Daoy (cell line): Measurements from ENCODE around the gene GPR146. TPM values are rescaled to one million over a fixed set of nuclear protein-coding genes. Genes with fewer than 3 reads are reported as not detected.
"Not testable (repeated sequence)": the region's sequence is repeated elsewhere in the genome, so short reads cannot be mapped to it uniquely, and the experiment has no call there.

Experiments
- DNase-seq: peaks from one replicate; pipeline ENCODE4 v3.0.0-alpha.2; 2015; ENCODE audit warnings: low read depth
- total RNA-seq: library from RNA; depleted of rRNA; stranded (reverse); fragments of >200 nt; shearing (Covaris generic); gene quantifications from 2 replicates; pipeline ENCODE4 v1.2.3, GENCODE V29; 2014

Gene GPR146
- total RNA-seq, 1 experiment from 2014 or later = 0.17 TPM

DNA sequence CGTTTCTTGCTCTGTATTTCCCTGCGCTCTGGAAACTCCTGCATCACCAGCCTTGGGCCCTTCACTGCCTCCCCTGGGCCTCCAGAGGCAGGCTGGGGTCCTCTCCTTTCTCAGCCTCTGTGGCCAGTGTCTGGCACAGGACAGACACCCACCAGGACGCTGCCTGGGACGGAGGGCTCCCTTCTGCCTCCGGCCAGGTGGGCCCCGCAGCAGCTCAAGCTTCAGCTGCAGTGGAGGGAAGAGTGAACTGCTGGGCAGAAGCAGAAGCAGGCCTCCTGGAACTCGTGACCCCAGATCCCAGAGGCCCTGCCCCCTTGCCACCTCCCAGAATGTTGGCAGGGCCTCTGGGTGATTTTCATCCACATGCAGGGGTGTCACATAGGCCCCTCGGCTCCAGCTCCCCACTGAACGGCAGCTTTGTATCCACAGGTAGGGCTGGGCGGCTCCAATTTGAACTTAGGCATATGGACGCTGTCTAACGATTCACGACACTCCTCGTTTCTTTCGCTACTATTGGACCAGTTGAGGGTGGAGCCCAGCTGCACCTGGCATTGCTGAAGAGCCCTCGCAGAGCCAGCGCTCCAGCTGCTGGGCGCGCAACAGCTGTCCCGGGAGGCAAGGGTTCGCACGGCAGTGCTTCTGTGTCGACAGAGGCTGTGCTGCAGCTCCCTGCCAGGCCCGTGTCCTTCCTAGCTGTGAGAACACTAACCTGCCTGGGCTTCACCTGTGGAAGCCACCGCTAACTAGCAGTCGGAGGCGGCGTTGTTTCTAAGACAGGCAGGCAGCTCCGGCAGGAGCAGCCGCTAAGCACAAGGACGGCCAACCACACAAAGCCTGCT is 18.4 kb upstream of the GPR146 start:
- no peak for DNase-seq

DNA sequence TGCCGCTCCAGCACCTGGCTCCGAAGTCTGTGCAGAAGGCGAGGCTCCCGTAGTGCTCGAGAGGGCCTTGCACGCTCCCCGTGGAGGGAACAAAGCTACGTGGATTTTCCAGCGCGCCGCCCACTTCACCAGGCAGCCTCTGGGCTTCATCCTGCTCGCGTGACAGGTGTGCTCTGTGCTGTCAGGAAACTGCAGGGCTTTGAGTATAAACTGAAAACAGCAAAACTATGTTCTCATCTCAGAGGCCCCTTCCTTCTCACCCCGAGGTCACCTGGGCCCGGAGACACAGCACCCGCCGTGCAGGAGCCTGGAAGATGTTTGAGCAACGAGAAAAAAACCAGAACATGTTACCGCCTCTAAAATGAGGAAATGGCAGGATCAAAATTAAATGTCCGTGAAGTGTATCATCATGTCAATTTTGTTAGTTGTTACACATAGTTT is 17.6 kb upstream of the GPR146 start:
- no peak for DNase-seq

DNA sequence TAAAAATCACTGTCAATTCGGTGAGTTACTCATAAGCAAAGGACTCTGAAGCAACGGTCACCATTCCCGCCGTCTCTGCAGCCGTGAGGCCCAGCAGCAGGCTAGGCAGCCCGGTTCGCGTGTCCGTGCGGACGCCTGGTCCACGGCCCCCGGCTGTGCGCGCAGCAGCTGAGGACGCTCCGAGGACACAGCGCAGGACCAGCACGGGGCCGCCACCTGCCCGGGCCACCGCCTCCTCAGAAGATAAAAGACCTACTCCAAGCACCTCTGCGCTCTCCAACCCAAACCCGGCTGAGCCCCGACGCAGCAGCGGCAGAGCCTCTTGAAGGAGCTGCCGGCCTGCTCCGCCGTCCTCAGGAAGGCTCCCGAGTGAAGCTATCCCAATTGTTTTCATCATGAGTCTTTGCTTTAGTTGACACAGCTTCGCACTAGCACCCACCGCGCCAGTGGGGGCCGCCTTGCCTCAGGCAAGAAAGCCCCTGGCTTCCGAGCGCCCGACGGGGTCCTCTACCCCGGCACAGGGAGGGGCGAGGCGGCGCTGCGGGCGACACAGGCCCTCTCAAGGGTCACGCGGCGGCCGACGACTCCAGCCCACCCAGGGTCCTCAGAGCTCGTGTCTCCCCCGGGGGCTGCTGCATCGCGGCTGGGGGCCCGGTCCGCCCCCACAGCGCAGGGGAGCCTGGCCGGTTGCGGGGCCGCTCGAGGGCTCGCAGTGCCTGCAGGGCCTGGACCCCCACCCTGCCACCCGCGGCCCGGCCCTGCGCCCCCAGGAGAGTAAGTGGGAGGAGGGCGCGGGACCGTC is 16.9 kb upstream of the GPR146 start:
- peak; percentile 33 for DNase-seq

DNA sequence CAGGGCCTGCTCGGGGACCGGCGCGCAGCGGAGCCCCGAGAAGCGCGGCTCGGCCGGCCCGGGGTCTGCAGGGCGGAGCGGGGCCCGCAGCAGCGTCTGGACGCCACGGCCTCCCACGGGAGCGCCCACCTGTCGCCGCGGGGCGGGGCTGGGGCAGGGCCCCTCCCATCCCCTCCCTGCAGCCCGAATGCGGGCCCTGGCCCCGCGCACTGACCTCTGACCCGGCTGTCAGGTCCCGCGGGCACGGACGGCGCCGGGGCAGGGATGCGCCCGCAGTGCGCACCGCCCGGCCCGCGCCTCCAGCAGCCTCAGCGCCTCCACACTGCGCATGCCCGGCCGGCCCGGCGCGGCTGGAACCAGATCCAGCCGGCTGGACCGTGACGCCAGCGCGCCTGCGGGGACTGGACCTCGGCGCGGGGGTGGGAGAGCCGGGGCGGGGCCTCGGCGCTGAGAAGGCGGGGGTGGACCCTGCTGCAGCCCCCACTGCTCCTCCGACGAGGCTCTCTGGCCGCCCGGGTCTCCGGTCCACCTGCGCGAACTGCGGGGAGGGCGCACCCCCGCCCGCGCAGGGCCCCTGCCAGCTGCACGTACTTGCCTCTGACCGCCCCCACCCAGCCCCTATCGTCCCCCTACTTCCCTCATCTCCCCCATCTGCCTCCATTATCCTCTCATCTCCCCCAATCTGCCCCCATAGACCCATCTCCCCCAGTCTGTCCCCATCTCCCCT is 16.1 kb upstream of the GPR146 start:
- DNase-seq = peak; percentile 98

DNA sequence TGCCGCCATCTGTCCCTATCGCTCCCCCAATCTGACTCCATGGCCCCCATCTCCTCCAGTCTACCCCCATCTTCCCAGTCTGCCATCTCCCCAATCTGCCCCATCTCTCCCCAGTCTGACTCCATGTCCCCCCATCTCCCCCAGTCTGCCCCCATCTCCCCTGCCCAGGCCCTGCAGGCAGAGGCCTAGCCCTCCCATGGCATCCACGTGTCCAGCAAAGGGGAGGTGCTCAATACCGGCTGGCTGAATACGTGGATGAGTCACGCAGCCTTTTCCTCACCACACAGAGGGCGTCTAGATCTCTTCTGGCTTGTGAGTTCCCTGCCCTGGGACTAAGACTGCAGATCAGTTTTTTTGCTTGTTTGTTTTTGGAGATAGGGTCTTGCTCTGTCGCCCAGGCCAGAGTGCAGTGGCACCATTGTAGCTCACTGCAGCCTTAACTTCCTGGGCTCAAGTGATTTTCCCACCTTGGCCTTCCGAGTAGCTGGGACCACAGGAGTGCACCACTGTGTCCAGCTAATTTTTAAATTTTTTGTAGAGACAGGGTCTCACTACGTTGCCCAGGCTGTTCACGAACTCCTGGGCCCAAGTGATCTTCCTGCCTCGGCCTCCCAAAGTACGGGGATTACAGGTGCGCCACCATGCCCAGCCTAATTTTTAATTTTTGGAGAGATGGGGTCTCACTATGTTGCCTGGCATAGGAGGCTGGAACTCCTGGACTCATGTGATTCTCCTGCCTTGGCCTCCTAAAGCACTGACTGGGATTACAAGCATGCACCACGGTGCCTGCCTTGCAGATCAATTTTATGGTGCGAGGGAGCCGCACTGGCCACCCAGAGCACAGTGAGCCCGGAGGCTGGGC is 15.3 kb upstream of the GPR146 start:
- peak; percentile 98 for DNase-seq

DNA sequence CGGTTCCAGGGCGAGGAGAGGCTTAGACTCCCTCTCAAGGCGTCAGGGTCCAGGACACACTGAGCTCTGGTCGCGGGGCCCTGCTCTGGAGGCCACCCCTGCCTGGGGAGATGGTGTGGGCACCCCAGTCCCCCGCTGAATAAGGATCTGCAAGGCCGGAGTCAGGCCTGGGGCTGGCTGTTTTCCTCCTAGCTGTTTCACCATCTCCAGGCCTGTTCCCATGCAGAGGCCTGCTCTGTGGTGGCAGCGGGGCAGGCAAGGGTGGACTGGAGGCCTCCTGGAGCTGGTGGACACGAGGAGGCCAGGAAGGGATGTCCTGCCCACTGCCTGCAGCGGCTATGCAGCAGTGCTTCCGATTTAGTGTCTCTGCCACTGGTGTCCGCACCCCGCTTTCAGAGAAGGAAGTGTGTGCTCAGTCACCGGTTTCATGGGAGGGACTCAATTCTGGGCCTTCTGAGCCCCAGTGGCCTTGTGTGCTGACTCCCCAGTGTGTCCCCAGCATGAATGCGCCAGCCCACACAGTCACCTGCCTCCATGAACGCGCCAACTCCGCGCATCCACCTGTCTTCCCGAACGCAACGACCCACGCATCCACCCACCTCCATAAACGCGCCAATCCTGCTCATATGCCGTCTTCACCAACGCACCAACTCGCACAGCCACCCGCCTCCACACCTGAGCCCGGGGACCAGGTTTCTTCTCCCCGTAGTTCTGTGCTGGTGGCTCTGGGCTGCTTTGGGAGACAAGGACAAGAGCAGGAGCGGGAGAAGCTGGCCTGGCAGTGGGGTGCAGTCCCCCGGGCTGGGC is 14.5 kb upstream of the GPR146 start:
- DNase-seq = no peak

DNA sequence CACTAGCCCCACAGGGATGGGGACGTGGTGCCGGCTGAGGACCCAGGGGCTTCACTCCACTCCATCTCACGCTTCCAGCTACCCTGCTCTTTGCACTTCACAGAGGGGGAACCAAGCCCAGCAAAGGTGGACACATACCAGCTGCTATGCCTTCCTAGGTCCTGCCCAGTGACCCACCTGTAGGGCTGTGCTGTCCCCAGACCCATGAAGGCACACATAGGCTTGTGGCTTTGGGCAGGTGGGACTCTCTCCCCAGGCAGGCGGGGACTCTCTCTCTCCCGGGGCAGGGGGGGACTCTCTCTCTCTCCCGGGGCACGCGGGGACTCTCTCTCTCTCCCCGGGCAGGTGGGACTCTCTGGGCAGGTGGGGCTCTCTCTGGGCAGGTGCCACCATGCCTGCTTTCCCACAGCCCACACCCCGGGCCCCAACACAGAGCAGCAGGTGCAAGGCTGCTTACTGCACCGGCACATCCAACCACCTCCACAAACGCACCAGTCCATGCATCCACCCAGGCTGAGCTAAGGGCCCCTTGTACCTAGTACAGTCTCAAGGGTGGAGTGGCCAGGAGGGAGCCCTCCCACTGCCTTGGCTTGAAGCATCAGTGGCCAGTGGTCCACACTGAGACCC is 13.8 kb upstream of the GPR146 start:
- no peak for DNase-seq

DNA sequence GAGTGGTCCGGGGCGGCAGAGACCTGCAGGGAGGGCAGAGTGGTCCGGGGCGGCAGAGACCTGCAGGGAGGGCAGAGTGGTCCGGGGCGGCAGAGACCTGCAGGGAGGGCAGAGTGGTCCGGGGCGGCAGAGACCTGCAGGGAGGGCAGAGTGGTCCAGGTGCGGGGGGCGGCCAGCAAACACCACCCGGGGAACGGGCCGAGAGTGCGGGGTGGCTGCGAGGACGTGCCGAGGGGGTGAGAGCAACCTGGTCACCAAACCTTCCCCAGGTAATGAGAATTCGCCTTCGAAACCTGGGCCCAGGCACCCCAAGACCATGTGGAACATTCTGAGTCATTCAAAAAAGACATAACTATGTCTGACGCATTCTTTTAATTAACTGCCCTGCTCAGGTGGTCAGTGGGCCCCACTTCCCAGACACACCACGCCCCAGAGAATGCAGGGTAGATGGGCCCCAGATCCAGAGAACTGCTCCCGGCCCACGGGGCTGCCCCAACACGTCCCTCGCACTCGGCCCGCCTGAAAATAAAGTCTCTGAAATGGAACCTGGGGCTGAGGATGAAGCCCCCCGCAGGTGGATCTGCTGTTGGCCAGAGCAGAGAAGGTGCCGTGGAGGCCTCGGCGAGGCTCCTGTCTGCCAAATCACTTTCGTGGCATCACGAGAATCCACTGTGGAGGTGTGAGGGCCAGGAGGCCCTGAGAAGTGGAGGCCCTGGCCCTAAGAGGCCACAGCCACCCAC is 12.5 kb upstream of the GPR146 start:
- no peak for DNase-seq

DNA sequence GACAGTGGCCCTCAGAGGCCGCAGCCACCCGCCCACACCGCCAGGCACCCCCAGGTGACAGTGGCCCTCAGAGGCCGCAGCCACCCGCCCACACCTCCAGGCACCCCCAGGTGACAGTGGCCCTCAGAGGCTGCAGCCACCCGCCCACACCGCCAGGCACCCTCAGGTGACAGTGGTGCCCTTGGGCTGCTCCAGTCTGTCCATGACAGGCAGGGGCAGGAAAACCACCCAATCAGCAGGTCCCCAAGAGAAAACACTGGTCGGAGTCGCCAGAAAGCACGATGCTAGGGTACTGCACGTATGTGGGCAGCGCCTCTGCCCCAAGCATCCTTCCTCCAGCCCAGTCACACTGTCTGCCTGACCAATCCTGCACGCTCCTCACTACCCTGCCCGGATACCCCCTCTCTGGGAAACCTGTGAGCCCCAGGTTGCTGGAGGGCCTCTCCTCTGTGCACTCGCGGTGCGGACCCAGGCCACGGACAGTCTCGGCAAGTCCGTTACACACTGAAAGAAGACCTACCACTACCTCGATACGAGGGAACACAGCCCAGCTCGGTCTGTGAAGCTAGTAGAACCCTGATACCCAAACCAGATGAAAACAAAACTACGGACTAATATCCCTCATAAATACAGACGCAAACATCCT is 11.7 kb upstream of the GPR146 start:
- no peak for DNase-seq

DNA sequence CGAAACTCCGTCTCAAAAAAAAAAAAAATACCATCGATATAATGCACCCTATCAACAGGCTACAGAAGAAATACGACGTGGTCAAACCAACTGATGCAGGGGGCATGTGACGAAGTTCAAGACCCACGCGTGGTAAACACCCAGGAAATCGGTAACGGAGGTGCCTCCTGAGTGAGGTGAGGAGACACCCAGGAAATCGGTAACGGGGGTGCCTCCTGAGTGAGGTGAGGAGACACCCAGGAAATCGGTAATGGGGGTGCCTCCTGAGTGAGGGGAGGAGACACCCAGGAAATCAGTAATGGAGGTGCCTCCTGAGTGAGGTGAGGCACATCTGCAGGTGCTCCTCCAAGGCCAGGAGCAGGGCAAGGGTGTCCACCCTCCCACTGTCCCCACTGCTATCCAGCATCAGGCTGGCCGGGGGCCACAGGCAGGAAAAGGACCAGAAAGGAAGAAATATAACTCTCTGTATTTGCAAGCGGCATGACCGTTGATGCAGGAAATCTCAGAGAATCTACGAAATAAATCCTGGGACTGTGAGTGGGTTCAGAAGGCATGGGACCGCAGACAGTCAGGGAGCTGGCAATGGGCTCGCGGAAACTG is 10.7 kb upstream of the GPR146 start:
- no peak for DNase-seq

DNA sequence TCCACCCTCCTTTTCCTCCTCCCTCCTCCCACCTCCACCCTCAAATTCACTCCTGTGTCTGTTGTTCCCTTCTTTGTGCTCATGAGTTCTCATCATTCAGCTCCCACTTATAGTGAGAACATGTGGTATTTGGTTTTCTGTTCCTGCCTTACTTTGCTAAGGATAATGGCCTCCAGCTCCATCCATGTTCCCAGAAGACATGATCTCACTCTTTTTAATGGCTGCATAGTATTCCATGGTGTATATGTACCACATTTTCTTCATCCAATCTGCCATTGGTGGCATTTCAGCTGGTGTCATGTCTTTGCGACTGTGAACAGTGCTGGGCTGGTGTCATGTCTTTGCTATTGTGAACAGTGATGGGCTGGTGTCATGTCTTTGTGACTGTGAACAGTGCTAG is 9.6 kb upstream of the GPR146 start:
- DNase-seq = not testable (repeated sequence)

DNA sequence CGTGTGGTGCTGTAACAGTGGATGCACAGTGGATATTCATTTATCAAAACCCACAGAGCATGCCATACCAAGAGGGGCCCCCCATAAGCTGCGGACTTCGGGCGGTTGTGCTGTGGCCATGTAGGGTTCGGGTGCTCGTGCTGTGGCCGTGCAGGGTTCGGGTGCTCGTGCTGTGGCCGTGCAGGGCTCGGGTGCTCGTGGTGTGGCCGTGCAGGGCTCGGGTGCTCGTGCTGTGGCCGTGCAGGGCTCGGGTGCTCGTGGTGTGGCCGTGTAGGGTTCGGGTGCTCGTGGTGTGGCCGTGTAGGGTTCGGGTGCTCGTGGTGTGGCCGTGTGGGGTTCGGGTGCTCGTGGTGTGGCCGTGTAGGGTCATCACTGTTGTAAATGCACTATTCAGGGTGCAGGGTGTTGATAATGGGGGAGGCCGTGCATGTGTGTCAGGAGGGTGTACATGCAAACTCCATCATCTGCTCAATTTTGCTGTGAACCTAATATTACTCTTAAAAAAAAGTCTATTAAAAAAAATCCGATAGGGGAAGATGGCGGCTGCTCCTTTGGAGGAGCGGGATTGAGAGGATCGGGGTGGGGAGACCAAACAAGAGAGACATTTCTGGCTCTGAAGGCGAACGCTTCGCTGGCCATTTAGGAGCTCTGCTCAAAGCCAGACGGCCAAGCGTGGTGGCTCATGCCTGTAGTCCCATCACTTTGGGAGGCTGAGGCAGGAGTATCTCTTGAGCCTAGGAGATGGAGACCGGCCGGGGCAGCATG is 8.0 kb upstream of the GPR146 start:
- DNase-seq = not testable (repeated sequence)

DNA sequence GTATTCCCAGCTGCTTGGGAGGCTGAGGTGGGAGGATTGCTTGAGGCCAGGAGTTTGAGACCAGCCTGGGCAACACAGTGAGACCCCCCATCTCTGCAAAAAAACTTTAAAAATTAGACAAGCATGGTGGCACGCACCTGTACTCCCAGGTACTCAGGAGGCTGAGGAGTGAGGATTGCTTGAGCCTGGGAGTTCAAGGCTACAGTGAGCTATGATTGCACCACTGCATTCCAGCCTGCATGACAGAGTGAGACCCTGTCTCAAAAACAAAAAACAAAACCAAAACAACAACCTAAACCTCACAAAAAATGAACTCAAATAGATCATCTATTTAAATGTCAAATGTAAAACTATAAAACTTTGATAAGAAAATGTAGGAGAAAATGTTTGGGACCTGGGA is 4.1 kb upstream of the GPR146 start:
- not testable (repeated sequence) for DNase-seq

DNA sequence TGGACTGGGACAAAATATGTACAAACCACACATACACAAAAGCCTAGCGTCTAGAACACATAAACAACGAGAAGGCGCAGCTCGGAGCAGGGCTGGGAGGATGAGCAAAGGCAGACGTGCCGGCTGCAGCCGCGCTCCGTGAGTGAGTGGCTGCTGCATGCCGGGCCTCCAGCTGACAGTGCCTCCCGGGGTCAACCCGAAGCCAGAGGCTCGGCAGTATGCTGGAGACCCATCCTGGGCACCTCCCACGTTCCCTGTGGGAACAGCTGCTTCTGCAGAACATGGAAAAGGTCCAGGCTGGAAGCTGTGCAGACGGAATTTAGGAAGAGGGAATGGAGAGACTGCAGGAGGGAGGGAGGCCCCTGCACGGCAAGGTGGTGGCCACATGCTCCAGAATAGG is 3.6 kb upstream of the GPR146 start:
- DNase-seq = peak; percentile 66

DNA sequence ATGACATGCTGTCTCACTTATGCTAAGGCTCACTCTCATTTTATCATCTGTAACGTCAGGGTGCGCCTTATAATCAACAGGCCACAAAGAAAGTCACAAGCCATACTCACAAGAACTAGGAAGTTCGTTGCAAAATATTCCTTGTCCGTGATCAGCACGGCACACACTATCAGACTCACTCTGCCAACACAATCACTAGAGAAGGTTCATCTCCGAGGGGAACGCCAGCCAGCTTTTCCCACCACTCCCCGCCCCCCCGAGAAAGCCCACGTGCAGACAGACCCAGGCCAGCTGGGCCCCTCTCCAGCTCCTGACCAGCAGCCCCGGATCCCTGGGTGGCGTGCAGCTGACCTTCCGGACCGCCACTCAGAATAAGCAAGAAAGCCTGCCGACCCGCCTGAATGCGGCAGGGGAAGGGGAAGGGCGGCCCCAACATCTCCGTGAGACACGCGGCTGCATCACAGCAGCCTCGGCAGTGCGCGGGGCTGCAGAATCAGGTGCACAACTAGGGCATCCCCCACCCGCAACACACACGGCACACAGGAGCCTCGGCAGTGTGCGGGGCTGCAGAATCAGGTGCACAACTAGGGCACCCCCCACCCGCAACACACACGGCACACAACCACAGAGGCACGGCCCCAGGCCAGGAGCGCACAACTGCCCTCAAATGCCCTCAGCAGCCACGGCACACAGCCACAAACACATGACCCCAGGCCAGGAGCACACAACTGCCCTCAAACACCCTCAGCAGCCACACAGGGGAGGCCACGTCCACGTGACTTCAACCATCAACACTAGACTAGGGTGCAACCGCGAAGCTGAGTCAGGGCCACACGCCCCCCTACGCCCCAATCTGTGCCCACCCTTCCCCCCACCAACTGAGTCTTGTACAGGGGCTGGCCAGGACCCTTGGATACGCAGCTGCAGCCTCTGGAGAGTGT is 2.5 kb upstream of the GPR146 start:
- DNase-seq = peak; percentile 28

DNA sequence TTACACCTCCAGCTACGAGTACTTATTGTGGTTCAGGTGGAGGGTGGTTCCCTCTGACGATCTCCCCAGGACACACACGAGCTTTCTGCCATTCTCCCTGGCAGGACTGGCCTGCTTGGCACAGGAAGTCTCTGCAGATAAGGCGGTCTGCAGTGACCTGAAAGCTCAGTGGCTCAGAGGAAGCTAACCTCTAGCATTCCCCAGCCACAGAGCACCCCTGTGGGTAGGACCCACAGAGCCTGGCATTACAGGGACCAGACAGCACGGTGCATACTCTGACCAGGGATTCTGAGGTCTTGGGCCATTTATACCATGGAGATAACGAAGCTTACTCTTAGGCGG is 1.9 kb upstream of the GPR146 start:
- DNase-seq = peak; percentile 35
